GM23338 (cell line): ENCODE measurements around the gene HS3ST6. TPM values are rescaled to one million over a fixed set of nuclear protein-coding genes. Genes with fewer than 3 reads are reported as not detected.

Source experiments
- ATAC-seq: fragments of 200-7000 bp; cut with Tn5 transposase; 3 replicates; pipeline ENCODE4 v1.9.1; 2020
- DNase-seq: peaks from one replicate; pipeline ENCODE4 v3.0.0-alpha.2; 2015; ENCODE audit warnings: low spot score
- H2AFZ ChIP-seq: fragments of 200-600 bp; sonication (generic); 2 replicates; pipeline ENCODE4 v1.8.0; 2016; ENCODE audit warnings: antibody characterized with exemption, mild to moderate bottlenecking, moderate library complexity
- H3F3A ChIP-seq: fragments of 200-600 bp; sonication (generic); replicated peaks from 2 replicates; pipeline ENCODE4 v1.8.0; 2017; ENCODE audit warnings: antibody characterized with exemption, mixed run types, low read depth
- H3K27ac ChIP-seq: fragments of 200-600 bp; sonication (generic); 2 replicates; pipeline ENCODE4 v1.6.1; 2016; ENCODE audit warnings: low read depth
- H3K27me3 ChIP-seq: fragments of 200-600 bp; sonication (generic); 2 replicates; pipeline ENCODE4 v1.8.0; 2016; ENCODE audit warnings: mild to moderate bottlenecking, mixed run types, moderate library complexity; ENCODE audit not compliant: insufficient read depth
- H3K36me3 ChIP-seq: fragments of 200-600 bp; sonication (generic); 2 replicates; pipeline ENCODE4 v1.8.0; 2016; ENCODE audit warnings: mild to moderate bottlenecking; ENCODE audit not compliant: insufficient read depth
- H3K4me1 ChIP-seq: fragments of 200-600 bp; sonication (generic); 2 replicates; pipeline ENCODE4 v1.8.0; 2016; ENCODE audit warnings: mild to moderate bottlenecking, moderate library complexity; ENCODE audit not compliant: insufficient read depth
- H3K4me2 ChIP-seq: fragments of 200-600 bp; sonication (generic); 2 replicates; pipeline ENCODE4 v1.7.1; 2017; ENCODE audit warnings: mixed run types
- H3K4me3 ChIP-seq: fragments of 200-600 bp; sonication (generic); 2 replicates; pipeline ENCODE4 v1.6.1; 2016; ENCODE audit warnings: mixed run types
- H3K79me2 ChIP-seq: fragments of 200-600 bp; sonication (generic); replicated peaks from 2 replicates; pipeline ENCODE4 v1.8.0; 2017; ENCODE audit warnings: mild to moderate bottlenecking; ENCODE audit not compliant: insufficient read depth
- H3K9me2 ChIP-seq: fragments of 200-600 bp; sonication (generic); 2 replicates; pipeline ENCODE4 v1.8.0; 2017; ENCODE audit not compliant: insufficient read depth
- H4K20me1 ChIP-seq: fragments of 200-600 bp; sonication (generic); replicated peaks from 2 replicates; pipeline ENCODE4 v1.8.0; 2017; ENCODE audit warnings: mild to moderate bottlenecking; ENCODE audit not compliant: insufficient read depth
- H3K27ac Mint-ChIP-seq: 2 replicates; pipeline ENCODE4 v1.8.0; 2020; ENCODE audit warnings: inconsistent platforms, mild to moderate bottlenecking, moderate library complexity, mixed read lengths
- H3K27me3 Mint-ChIP-seq: 3 replicates; pipeline ENCODE4 v1.8.0; 2022; ENCODE audit warnings: low read depth, mild to moderate bottlenecking, moderate library complexity, mixed read lengths, inconsistent platforms; ENCODE audit not compliant: insufficient read depth, poor library complexity
- H3K36me3 Mint-ChIP-seq: 3 replicates; pipeline ENCODE4 v1.8.0; 2021; ENCODE audit warnings: low read depth, mild to moderate bottlenecking, inconsistent platforms, moderate library complexity, mixed read lengths
- H3K4me1 Mint-ChIP-seq: 3 replicates; pipeline ENCODE4 v1.8.0; 2020; ENCODE audit warnings: mild to moderate bottlenecking, inconsistent platforms, mixed read lengths
- H3K4me3 Mint-ChIP-seq: 3 replicates; pipeline ENCODE4 v1.8.0; 2021; ENCODE audit warnings: moderate library complexity, mild to moderate bottlenecking, inconsistent platforms, mixed read lengths
- H3K9me3 Mint-ChIP-seq: 3 replicates; pipeline ENCODE4 v1.8.0; 2020; ENCODE audit warnings: moderate library complexity, mild to moderate bottlenecking, inconsistent platforms, mixed read lengths
- CREB1 ChIP-seq: fragments of 250-450 bp; sonication (Bioruptor Pico); IDR thresholded peaks from 2 replicates; pipeline ENCODE4 v1.5.0; 2020; ENCODE audit warnings: low read depth, mild to moderate bottlenecking, moderate library complexity
- EZH2 ChIP-seq: fragments of 200-600 bp; sonication (generic); IDR thresholded peaks from one replicate; pipeline ENCODE4 v1.8.0; 2017; ENCODE audit warnings: antibody characterized with exemption, mild to moderate bottlenecking, low read depth; ENCODE audit not compliant: unreplicated experiment
- EZH2phosphoT487 ChIP-seq: fragments of 200-600 bp; sonication (generic); IDR thresholded peaks from one replicate; pipeline ENCODE4 v1.8.1; 2018; ENCODE audit warnings: antibody characterized with exemption; ENCODE audit not compliant: unreplicated experiment
- JUNB ChIP-seq: IDR thresholded peaks from one replicate; pipeline ENCODE4 v1.6.1; 2016; ENCODE audit warnings: antibody characterized with exemption; ENCODE audit not compliant: unreplicated experiment
- POLR2AphosphoS5 ChIP-seq: IDR thresholded peaks from 2 replicates; pipeline ENCODE4 v1.6.1; 2016; ENCODE audit warnings: antibody characterized with exemption, low read depth
- STAT1 ChIP-seq: IDR thresholded peaks from one replicate; pipeline ENCODE4 v1.6.1; 2016; ENCODE audit warnings: antibody characterized with exemption; ENCODE audit not compliant: unreplicated experiment
- ZNF114 ChIP-seq: fragments of 250-450 bp; sonication (Bioruptor Pico); IDR thresholded peaks from 2 replicates; pipeline ENCODE4 v1.5.0; 2020; ENCODE audit warnings: mild to moderate bottlenecking, moderate library complexity
- ZNF331 ChIP-seq: fragments of 250-450 bp; sonication (Bioruptor Pico); IDR thresholded peaks from 2 replicates; pipeline ENCODE4 v1.5.0; 2020; ENCODE audit warnings: low read depth, mild to moderate bottlenecking, moderate library complexity
- polyA plus RNA-seq: library from polyadenylated mRNA; unstranded; fragments of >200 nt; fragmentation: Nextera tagmentation; extraction: Ambion mirVana; gene quantifications from 2 replicates; pipeline ENCODE4 v1.2.1, GENCODE V29; 2016
- total RNA-seq: library from RNA; depleted of rRNA; stranded (reverse); fragments of >200 nt; shearing (Covaris generic); gene quantifications from 2 replicates; pipeline ENCODE4 v1.2.3, GENCODE V29; 2014
- TF ChIP-seq, protein P1 (sequence below): IDR thresholded peaks from one replicate; pipeline ENCODE4 v1.6.1; 2018; ENCODE audit warnings: antibody characterized with exemption; ENCODE audit not compliant: unreplicated experiment
- TF ChIP-seq, protein P2 (sequence below), 2 experiments: fragments of 200-600 bp in 1 of 2; sonication (generic) in 1 of 2; conservative IDR thresholded peaks; 2 replicates each; pipeline versions ENCODE4 v1.5.1 to v1.6.1; 2016 to 2017; ENCODE audit warnings: antibody characterized with exemption in 2 of 2, low read depth in 2 of 2, mild to moderate bottlenecking in 2 of 2, moderate library complexity in 1 of 2
- TF ChIP-seq, protein P3 (sequence below): IDR thresholded peaks from 2 replicates; pipeline ENCODE4 v1.6.1; 2016; ENCODE audit warnings: antibody characterized with exemption

Gene HS3ST6
- total and polyA plus RNA-seq, 2 experiments from 2014 or later: 0.21 TPM; not detected in 1

DNA sequence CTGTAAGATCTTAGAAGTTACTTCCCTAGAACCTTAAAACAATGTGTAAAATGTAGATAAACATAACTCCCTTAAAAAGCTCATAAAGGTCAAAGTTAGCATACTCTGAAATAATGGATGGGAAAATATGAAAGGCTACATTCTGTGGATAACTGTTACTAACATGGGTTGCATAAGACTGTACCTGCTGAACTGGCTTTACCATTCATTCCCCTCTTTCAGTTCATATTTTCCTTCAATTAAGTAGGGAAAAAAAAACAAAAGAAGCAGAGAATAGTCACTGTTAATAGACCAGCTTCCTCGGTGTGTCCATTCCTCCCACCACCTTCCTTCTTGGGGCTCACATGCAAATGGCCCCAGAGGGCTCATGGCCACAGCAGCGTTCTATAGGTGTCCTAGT lies 38.7 kb downstream of the HS3ST6 start:
- Histone ChIP-seq H3K4me2 (no peak overlapping the region), H3K27ac (no peak overlapping the region), H3K9me2 (no peaks in the 10 kb centered on the region), H3K27me3 (peaks cover 6% of the 10 kb centered on the region), H3K4me3 (no peak overlapping the region), H3F3A (no peaks in the 10 kb centered on the region), H3K79me2 (no peaks in the 10 kb centered on the region), H4K20me1 (no peaks in the 10 kb centered on the region), H3K36me3 (no peaks in the 10 kb centered on the region), H3K4me1 (no peaks in the 10 kb centered on the region), H2AFZ (no peak overlapping the region)
- Mint-ChIP-seq H3K27ac (no peak overlapping the region), H3K4me3 (no peak overlapping the region), H3K27me3 (peaks cover 5% of the 10 kb centered on the region), H3K36me3 (no peaks in the 10 kb centered on the region), H3K9me3 (no peaks in the 10 kb centered on the region; the same call in 2 of the 3 replicates), H3K4me1 (no peaks in the 10 kb centered on the region; the same call in 2 of the 3 replicates)
- DNase-seq: no peak
- TF ChIP-seq EZH2phosphoT487 (no peak), ZNF331 (no peak), POLR2AphosphoS5 (no peak), ZNF114 (CRISPR knock-in tag) (no peak), CREB1 (CRISPR knock-in tag) (no peak), STAT1 (no peak), JUNB (no peak)
- TF ChIP-seq, protein P1, sequence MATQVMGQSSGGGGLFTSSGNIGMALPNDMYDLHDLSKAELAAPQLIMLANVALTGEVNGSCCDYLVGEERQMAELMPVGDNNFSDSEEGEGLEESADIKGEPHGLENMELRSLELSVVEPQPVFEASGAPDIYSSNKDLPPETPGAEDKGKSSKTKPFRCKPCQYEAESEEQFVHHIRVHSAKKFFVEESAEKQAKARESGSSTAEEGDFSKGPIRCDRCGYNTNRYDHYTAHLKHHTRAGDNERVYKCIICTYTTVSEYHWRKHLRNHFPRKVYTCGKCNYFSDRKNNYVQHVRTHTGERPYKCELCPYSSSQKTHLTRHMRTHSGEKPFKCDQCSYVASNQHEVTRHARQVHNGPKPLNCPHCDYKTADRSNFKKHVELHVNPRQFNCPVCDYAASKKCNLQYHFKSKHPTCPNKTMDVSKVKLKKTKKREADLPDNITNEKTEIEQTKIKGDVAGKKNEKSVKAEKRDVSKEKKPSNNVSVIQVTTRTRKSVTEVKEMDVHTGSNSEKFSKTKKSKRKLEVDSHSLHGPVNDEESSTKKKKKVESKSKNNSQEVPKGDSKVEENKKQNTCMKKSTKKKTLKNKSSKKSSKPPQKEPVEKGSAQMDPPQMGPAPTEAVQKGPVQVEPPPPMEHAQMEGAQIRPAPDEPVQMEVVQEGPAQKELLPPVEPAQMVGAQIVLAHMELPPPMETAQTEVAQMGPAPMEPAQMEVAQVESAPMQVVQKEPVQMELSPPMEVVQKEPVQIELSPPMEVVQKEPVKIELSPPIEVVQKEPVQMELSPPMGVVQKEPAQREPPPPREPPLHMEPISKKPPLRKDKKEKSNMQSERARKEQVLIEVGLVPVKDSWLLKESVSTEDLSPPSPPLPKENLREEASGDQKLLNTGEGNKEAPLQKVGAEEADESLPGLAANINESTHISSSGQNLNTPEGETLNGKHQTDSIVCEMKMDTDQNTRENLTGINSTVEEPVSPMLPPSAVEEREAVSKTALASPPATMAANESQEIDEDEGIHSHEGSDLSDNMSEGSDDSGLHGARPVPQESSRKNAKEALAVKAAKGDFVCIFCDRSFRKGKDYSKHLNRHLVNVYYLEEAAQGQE: no peak
- TF ChIP-seq, protein P2, sequence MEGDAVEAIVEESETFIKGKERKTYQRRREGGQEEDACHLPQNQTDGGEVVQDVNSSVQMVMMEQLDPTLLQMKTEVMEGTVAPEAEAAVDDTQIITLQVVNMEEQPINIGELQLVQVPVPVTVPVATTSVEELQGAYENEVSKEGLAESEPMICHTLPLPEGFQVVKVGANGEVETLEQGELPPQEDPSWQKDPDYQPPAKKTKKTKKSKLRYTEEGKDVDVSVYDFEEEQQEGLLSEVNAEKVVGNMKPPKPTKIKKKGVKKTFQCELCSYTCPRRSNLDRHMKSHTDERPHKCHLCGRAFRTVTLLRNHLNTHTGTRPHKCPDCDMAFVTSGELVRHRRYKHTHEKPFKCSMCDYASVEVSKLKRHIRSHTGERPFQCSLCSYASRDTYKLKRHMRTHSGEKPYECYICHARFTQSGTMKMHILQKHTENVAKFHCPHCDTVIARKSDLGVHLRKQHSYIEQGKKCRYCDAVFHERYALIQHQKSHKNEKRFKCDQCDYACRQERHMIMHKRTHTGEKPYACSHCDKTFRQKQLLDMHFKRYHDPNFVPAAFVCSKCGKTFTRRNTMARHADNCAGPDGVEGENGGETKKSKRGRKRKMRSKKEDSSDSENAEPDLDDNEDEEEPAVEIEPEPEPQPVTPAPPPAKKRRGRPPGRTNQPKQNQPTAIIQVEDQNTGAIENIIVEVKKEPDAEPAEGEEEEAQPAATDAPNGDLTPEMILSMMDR (conservative IDR thresholded peaks at IDR 0.05; ENCODE audit: low read depth in 2 of 2): no peak
- TF ChIP-seq, protein P3, sequence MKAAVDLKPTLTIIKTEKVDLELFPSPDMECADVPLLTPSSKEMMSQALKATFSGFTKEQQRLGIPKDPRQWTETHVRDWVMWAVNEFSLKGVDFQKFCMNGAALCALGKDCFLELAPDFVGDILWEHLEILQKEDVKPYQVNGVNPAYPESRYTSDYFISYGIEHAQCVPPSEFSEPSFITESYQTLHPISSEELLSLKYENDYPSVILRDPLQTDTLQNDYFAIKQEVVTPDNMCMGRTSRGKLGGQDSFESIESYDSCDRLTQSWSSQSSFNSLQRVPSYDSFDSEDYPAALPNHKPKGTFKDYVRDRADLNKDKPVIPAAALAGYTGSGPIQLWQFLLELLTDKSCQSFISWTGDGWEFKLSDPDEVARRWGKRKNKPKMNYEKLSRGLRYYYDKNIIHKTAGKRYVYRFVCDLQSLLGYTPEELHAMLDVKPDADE: no peak
- no peak for ATAC-seq

DNA sequence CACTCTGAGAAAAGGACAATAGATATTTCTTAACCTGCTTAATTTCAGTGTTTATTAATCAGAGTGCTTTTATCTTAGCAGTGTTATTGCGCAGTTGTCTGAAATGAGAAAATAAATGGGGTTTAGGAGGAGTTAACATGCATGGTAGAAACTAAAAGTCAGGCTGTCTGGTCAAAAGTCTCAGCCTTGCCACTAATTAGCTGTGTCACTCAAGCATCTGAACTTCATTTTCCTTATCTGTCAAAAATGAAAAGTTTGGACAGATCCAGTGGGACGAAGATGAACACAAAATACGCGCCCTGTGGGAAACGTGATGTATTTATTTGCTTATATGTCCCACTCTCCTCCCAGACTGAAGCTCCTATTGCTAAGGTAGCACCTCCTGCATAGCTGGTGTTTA lies 40.0 kb downstream of the HS3ST6 start:
- Histone ChIP-seq H3K4me2 (no peak overlapping the region), H3K27ac (no peak overlapping the region), H3K4me3 (no peak overlapping the region), H3K4me1 (no peaks in the 10 kb centered on the region), H3K27me3 (peaks cover 14% of the 10 kb centered on the region), H3F3A (no peaks in the 10 kb centered on the region), H3K79me2 (no peaks in the 10 kb centered on the region), H2AFZ (no peak overlapping the region), H4K20me1 (no peaks in the 10 kb centered on the region), H3K36me3 (no peaks in the 10 kb centered on the region), H3K9me2 (no peaks in the 10 kb centered on the region)
- no peak overlapping the region for H3K27ac Mint-ChIP-seq
- no peak for ATAC-seq
- H3K27me3 Mint-ChIP-seq: peaks cover 10% of the 10 kb centered on the region
- H3K4me1 Mint-ChIP-seq: no peaks in the 10 kb centered on the region; the same call in 2 of the 3 replicates
- no peak overlapping the region; the same call in 2 of the 3 replicates for H3K4me3 Mint-ChIP-seq
- no peaks in the 10 kb centered on the region for H3K36me3 Mint-ChIP-seq
- no peak for DNase-seq
- H3K9me3 Mint-ChIP-seq: no peaks in the 10 kb centered on the region; the same call in 2 of the 3 replicates
- no peak for TF ChIP-seq POLR2AphosphoS5
- TF ChIP-seq EZH2phosphoT487: no peak
- TF ChIP-seq, protein P1: no peak
- TF ChIP-seq STAT1: no peak
- no peak for TF ChIP-seq ZNF331
- no peak for TF ChIP-seq EZH2
- TF ChIP-seq, protein P2 (conservative IDR thresholded peaks at IDR 0.05; ENCODE audit: low read depth in 2 of 2): no peak
- no peak for TF ChIP-seq JUNB
